Measurements from ENCODE around the gene MAPKAP1.

MAPKAP1 gene

GRCh38 chr9:125642311-125642710 lies 64.7 kb downstream of the MAPKAP1 start:
- no peak for DNase-seq (ENCODE audit: low read depth)

- DNase-seq (ENCODE audit: low read depth), result no peak
Observed at GRCh38 chr9:125639057-125639456, 68.0 kb downstream of the MAPKAP1 start.

- DNase-seq (ENCODE audit: low read depth), result no peak
Observed at GRCh38 chr9:125638239-125639045, 68.6 kb downstream of the MAPKAP1 start.

- DNase-seq (ENCODE audit: low read depth), result no peak
Observed at GRCh38 chr9:125637241-125637640, 69.8 kb downstream of the MAPKAP1 start.

GRCh38 chr9:125635888-125636287 lies 71.1 kb downstream of the MAPKAP1 start:
- no peak for DNase-seq (ENCODE audit: low read depth)

- DNase-seq (ENCODE audit: low read depth), result no peak
Observed at GRCh38 chr9:125634040-125634717, 72.8 kb downstream of the MAPKAP1 start.

- no peak for DNase-seq (ENCODE audit: low read depth)
Observed at GRCh38 chr9:125633116-125633745, 73.8 kb downstream of the MAPKAP1 start.

- DNase-seq (ENCODE audit: low read depth), result no peak
Observed at GRCh38 chr9:125632321-125633115, 74.5 kb downstream of the MAPKAP1 start.

- no peak for DNase-seq (ENCODE audit: low read depth)
Observed at GRCh38 chr9:125631391-125632085, 75.5 kb downstream of the MAPKAP1 start.

GRCh38 chr9:125630436-125630835 lies 76.6 kb downstream of the MAPKAP1 start:
- no peak for DNase-seq (ENCODE audit: low read depth)

- DNase-seq (ENCODE audit: low read depth), result no peak
Observed at GRCh38 chr9:125629446-125629845, 77.6 kb downstream of the MAPKAP1 start.

- DNase-seq (ENCODE audit: low read depth), result no peak
Observed at GRCh38 chr9:125626187-125626586, 80.8 kb downstream of the MAPKAP1 start.

GRCh38 chr9:125621170-125621569 lies 85.8 kb downstream of the MAPKAP1 start:
- DNase-seq (ENCODE audit: low read depth), result no peak

GRCh38 chr9:125620216-125620615 lies 86.8 kb downstream of the MAPKAP1 start:
- no peak for DNase-seq (ENCODE audit: low read depth)

GRCh38 chr9:125617087-125617486 lies 89.9 kb downstream of the MAPKAP1 start:
- DNase-seq (ENCODE audit: low read depth), result no peak

- DNase-seq (ENCODE audit: low read depth), result no peak
Observed at GRCh38 chr9:125613141-125613540, 93.9 kb downstream of the MAPKAP1 start.

GRCh38 chr9:125612616-125613015 lies 94.4 kb downstream of the MAPKAP1 start:
- no peak for DNase-seq (ENCODE audit: low read depth)

GRCh38 chr9:125611121-125611765 lies 95.8 kb downstream of the MAPKAP1 start:
- DNase-seq (ENCODE audit: low read depth), result no peak

GRCh38 chr9:125609744-125610143 lies 97.3 kb downstream of the MAPKAP1 start:
- DNase-seq (ENCODE audit: low read depth), result no peak

- no peak for DNase-seq (ENCODE audit: low read depth)
Observed at GRCh38 chr9:125608489-125609224, 98.4 kb downstream of the MAPKAP1 start.
